ENCODE results near the gene TRPC4.

The TRPC4 gene

DNA sequence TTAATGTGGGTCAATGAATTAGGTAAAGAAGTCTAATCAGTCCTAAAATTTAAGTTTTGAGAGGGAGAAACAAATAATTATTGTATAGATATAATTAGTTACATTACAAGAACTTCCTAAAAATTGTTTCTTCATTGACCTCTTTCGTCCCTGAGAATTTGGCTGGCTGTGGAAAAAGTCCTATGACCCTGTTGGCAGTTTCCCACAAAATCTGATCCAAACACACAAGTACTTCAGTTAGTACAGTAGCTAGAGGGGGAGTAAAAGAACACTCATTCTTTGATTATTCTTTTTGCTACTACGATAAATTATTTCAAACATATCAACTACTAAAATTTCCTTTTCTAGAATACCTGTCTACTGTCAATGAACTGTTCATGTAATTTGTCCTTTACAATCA lies 282.3 kb downstream of the TRPC4 start:
- TF ChIP-seq, protein P1, sequence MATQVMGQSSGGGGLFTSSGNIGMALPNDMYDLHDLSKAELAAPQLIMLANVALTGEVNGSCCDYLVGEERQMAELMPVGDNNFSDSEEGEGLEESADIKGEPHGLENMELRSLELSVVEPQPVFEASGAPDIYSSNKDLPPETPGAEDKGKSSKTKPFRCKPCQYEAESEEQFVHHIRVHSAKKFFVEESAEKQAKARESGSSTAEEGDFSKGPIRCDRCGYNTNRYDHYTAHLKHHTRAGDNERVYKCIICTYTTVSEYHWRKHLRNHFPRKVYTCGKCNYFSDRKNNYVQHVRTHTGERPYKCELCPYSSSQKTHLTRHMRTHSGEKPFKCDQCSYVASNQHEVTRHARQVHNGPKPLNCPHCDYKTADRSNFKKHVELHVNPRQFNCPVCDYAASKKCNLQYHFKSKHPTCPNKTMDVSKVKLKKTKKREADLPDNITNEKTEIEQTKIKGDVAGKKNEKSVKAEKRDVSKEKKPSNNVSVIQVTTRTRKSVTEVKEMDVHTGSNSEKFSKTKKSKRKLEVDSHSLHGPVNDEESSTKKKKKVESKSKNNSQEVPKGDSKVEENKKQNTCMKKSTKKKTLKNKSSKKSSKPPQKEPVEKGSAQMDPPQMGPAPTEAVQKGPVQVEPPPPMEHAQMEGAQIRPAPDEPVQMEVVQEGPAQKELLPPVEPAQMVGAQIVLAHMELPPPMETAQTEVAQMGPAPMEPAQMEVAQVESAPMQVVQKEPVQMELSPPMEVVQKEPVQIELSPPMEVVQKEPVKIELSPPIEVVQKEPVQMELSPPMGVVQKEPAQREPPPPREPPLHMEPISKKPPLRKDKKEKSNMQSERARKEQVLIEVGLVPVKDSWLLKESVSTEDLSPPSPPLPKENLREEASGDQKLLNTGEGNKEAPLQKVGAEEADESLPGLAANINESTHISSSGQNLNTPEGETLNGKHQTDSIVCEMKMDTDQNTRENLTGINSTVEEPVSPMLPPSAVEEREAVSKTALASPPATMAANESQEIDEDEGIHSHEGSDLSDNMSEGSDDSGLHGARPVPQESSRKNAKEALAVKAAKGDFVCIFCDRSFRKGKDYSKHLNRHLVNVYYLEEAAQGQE (IDR thresholded peaks at IDR 0.05; ENCODE audit: insufficient replicate concordance, low read depth) = no peak
- TF ChIP-seq, protein P2, sequence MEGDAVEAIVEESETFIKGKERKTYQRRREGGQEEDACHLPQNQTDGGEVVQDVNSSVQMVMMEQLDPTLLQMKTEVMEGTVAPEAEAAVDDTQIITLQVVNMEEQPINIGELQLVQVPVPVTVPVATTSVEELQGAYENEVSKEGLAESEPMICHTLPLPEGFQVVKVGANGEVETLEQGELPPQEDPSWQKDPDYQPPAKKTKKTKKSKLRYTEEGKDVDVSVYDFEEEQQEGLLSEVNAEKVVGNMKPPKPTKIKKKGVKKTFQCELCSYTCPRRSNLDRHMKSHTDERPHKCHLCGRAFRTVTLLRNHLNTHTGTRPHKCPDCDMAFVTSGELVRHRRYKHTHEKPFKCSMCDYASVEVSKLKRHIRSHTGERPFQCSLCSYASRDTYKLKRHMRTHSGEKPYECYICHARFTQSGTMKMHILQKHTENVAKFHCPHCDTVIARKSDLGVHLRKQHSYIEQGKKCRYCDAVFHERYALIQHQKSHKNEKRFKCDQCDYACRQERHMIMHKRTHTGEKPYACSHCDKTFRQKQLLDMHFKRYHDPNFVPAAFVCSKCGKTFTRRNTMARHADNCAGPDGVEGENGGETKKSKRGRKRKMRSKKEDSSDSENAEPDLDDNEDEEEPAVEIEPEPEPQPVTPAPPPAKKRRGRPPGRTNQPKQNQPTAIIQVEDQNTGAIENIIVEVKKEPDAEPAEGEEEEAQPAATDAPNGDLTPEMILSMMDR (IDR thresholded peaks at IDR 0.05; ENCODE audit: insufficient read depth, low read length) = no peak
- TF ChIP-seq GABPA (IDR thresholded peaks at IDR 0.05; ENCODE audit: low read depth) (no peak), POLR2AphosphoS5 (IDR thresholded peaks at IDR 0.05; ENCODE audit: low read depth) (no peak), SPI1 (IDR thresholded peaks at IDR 0.05; ENCODE audit: borderline replicate concordance, low read depth) (no peak)
- no peak overlapping the region for H3K4me3 ChIP-seq (replicated peaks; ENCODE audit: insufficient read depth, low read length)
- no peak overlapping the region for H3K27ac ChIP-seq (replicated peaks)
- no peak for DNase-seq (ENCODE audit: low read depth in 1 of 2, low spot score in 1 of 2)
- H3K27me3 ChIP-seq (ENCODE audit: insufficient read depth, poor library complexity, severe bottlenecking) = peaks cover 2% of the 10 kb centered on the region
